HG02981 (cell line): Measurements from ENCODE around the gene ZFAND6.
A peak's percentile ranks its signal among the peaks of the same experiment; 100 is the strongest.
"Not testable (repeated sequence)": the region's sequence is repeated elsewhere in the genome, so short reads cannot be mapped to it uniquely, and the experiment has no call there.

Source experiments
- ATAC-seq: cut with Tn5 transposase; IDR thresholded peaks from one replicate; pipeline ENCODE4 v1.9.1; 2021; ENCODE audit warnings: mild to moderate bottlenecking, moderate library complexity; ENCODE audit not compliant: unreplicated experiment

The ZFAND6 gene

DNA sequence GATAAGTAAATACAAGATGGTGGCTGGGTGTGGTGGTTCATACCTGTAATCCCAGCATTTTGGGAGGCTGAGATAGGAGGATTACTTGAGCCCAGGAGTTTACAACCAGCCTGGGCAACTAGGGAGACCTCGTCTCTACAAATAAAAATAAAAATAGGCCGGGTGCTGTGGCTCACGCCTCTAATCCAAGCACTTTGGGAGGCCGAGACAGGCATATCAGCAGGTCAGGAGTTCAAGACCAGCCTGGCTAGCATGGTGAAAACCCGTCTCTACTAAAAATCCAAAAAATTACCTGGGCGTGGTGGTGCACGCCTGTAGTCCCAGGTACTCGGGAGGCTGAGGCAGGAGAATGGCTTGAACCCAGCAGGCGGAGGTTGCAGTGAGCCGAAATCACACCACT, 14.3 kb upstream of the ZFAND6 start:
- not testable (repeated sequence) for ATAC-seq

DNA sequence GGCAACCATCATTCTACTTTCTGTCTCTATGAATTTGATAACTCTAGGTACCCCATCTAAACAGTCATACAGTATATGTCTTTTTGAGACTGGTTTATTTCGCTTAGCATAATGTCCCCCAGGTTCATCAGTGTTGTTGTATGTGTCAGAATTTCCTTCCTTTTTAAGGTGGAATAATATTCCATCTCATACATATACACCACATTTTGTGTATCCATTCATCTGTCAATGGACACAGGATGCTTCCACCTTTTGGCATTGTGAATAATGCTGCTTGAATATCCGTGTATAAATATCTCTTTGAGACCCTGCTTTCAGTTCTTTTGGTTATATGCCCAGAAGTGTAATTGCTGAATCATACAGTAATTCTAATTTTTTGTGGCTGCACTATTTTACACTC, 10.4 kb upstream of the ZFAND6 start:
- no peak for ATAC-seq

DNA sequence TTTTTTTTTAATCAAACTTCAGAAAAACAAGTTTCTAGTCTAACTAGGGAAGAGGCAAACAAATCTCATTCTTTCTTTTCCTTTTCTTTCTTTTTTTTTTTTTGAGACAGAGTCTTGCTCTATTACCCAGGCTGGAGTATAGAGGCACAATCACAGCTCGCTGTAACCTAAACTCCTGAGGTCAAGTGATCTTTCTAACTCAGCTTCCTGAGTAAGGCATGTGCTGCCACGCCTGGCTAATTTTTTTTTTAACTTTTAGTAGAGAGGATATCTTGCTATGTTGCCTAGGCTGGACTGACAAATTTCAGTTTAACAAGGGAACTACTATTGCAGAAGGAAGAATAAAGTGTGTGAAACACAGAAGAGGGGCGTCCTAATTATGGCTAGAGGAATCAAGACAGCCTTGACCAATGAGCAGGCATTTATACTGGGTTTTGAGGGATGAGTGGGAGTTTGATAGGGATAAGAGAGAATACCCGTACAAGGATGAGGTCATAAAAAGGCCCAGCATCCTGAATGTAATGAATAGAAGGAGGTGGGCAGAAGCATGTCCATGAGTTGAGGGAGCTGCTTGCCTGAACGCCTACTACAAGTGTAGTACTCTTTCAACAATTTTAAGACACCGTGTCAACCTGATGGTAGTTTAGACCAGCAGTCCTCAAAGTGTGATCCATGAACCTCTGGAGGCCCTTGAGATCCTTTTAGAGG, 6.7 kb upstream of the ZFAND6 start:
- ATAC-seq, result no peak

DNA sequence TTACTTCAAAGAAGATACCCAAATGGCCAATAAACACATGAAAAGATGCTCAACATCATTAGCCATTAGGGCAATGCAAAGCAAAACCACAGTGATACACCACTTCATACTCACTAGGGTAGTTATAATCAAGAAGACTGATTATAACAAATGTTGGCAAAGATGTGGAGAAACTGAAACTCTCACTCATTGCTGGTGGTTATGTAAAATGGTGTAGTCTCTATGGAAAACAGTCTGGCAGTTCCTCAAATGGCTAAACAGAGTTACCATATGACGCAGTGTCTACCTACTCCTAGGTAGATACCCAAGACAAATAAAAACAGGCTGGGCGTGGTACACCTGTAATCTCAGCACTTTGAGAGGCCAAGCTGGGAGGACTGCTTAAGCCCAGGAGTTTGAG, 3.5 kb upstream of the ZFAND6 start:
- no peak for ATAC-seq

DNA sequence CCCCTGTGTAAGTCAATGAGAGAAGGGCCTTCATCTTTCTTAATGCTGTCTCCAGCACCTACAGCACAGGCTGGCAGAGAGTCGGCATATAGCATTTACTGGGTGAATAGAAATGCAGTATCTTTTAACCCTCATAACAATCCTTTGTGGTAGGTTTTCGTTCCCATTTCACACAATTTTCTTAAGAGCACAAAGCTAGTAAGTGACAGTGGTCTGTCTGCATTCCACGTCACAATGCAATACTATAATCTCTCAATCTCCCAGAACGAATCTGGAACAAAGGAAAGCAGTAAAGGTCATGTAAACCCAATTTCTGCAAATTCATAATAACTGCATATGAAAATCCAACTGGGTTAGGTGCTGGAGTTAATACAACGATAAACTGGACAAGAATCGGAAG, 1.4 kb upstream of the ZFAND6 start:
- ATAC-seq, result no peak

DNA sequence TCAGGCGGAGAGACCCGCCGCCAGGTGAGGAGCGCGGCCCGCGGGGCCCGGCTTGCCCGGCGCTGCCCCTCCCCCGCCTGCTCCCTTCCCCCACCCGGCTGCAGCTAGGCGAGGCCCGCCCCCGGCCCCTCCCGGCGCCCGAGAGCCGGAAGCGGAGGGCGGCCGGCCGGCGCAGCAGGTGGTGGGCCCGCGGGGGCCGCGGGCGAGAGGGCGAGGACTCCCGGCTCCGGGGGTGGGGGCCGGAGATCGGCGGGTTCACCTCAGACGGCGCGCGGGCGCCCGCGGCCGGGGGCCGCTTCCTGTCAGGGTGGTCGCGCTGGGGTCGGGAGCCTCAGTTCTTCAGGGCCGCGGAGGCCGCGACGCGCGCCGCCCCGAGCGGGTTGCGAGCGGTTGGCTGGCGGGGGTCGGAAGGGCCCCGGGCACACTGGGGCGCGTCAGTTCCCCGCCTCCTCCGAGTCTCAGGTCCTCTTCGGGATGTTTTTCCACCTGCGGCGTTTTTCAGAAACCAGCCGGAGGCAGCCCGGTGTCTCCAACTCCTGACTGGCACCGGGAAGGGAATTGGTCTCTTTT, 395 bp downstream of the ZFAND6 start:
- ATAC-seq, result peak; percentile 47

DNA sequence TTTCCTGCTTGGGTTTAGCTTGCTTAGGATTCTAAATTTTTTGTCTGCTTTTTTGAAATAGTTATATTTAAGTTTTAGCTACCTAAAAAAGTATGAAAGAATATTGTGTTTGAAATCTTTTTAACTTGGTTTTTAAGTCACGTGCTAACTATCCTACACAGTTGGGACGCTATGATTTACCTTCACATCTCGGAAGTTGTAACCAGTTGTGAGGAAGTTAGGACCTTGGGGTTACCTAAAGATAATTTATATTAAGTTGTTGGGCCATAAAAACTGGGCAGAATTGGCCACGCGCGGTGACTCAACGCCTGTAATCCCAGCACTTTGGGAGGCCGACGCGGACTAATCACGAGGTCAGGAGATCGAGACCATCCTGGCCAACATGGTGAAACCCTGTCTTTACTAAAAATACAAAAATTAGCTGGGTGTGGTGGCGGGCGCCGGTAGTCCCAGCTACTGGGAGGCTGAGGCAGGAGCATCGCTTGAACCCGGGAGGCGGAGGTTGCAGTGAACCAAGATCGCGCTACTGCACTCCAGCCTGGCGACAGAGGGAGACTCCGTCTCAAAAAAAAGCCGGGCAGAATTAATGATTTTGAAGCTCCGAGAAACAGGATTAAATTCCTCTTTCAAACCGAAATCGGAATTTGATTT, 1.0 kb downstream of the ZFAND6 start:
- ATAC-seq, result no peak

DNA sequence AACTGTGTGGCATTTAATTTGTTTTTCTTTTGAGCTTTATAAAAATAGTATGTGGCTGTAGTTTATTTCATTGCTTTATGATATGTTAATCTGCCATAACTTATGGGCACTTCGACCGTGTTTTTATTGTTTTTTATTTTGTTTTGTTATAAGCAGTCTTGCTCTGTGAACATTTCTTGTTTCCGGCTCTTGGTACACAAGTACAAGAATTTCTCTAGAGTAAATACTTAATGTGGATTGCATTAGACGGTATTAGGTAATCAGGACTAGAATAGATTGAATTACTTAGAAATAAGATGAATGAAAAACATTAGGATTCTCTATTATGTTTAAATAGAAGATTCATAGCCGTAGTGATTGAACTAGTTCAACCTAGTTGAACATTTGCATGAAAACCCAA, 2.1 kb downstream of the ZFAND6 start:
- ATAC-seq, result no peak

DNA sequence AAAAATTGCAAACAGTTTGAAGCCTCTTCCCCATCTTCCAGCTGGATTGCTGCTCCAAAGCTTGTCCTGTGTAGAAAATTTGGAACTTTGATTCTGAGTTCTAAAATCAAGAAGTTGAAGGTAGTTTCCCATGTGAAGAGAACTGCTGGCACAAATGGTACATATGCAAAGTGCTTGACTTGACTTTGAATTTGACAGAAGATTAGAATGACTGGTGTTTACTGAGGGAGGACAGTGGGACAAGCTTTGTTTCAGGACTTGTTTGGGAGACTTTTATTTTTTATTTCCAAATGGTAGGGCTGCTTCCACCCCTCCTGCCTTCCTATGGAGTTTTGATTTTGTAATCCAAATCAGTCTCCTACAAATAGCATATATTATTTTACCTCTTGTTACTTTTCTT, 7.4 kb downstream of the ZFAND6 start:
- no peak for ATAC-seq

- ATAC-seq, result no peak
Observed at GRCh38 chr15:80068578-80068977, 9.1 kb downstream of the ZFAND6 start.

DNA sequence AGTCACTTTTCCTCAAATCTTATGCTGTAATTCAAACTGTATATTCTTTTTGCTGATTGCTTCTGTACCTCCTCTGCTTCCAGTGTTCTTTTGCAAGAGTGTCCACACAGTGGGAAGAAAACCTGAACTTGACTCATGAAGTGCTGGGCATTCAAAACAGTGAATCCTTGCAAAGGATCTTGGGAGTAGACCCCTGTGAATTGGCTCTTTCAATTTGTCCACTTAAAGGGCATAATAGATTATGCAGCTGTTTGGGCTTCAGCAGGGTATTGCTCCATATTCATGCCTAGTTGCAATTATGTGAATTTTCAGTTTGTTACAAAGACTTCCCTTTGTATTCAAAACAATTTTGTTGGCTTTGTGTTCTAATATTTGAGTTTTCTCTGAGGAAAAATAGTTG, 11.4 kb downstream of the ZFAND6 start:
- ATAC-seq, result no peak

GRCh38 chr15:80071652-80072051, 12.2 kb downstream of the ZFAND6 start:
- ATAC-seq, result no peak

- peak; percentile 86 for ATAC-seq
Observed at GRCh38 chr15:80072285-80072994, 13.0 kb downstream of the ZFAND6 start.

DNA sequence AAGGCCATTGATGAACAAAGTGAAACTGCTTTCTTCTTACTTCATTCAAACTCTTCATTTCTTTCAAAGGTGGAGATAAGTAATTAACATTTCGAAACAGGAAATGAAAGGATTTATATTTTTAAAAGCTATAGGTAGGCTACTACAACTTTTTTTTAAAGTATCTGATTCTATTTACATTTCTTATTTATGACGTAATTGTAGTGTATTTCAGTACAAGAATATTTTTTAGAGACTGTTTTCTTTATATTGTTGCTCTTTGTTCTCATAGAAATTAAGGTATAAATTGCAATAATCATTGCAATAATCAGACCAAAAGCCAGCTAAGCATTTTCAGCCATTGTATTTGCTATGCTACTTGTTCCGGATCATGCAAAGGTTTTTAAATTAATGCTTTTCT, 13.7 kb downstream of the ZFAND6 start:
- ATAC-seq, result no peak

- ATAC-seq, result no peak
Observed at GRCh38 chr15:80076321-80077318, 17.1 kb downstream of the ZFAND6 start.

DNA sequence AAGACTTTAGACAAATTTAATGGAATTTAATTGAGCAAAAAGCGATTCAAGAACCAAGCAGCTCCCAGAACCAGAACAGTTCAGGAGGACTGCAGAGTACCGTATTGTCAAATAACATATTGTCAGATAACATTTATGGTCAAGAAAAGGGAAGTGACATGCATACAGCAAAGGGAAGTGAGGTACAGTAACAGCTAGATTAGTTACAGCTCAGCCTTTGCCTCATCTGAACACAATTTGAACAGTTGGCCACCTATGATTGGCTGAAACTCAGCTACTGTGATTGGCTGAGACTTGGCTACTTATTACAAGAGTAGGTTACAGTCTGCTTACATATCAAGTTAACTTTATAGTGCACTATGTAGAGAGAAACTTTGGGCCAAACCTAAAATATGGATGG, 21.9 kb downstream of the ZFAND6 start:
- ATAC-seq, result peak; percentile 68

GRCh38 chr15:80087104-80087503, 27.6 kb downstream of the ZFAND6 start:
- no peak for ATAC-seq

- no peak for ATAC-seq
Observed at GRCh38 chr15:80090041-80090440, 30.6 kb downstream of the ZFAND6 start.

DNA sequence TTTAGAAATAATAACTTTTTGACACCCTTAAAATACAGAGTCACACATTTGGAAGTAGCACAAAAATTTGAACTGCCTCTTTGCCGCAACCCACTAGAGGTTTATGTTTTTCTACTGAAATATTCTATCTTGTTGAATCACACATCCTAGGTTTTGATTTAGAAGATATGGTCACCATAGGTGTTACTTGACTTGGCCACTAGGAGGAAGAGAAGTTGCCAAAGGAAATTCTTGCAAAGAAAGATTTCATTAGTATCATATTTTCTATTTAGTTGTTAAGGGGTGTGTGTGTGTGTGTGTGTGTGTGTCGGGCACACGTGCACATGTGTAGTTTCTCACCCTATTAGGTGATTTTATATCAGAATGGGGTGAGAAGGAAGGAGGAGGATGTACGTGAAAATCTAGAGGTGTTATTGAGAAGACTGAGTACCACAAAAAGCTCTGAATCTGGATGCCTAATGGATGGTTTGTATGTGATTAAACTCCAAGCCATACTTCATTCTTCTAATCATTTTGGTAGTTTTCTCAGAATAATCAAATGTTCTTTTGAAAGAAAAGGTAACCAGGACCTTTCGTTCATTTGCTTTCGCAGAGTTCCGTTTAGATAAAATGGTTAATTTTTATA, 31.5 kb downstream of the ZFAND6 start:
- ATAC-seq, result no peak

GRCh38 chr15:80093854-80094418, 34.5 kb downstream of the ZFAND6 start:
- no peak for ATAC-seq
